Subcutaneous abdominal adipose tissue (tissue), 5 donors: Measurements from ENCODE around the gene MPZL2.
A peak's percentile ranks its signal among the peaks of the same experiment; 100 is the strongest.

Source experiments
- H3K27ac ChIP-seq: one replicate; pipeline ENCODE4 v1.7.0; 2013; ENCODE audit warnings: low read depth, mild to moderate bottlenecking, inconsistent platforms, low read length, moderate library complexity
- H3K27me3 ChIP-seq, 5 donors: one replicate each; pipeline ENCODE4 v1.7.0; 2013; ENCODE audit warnings: low read length in 5 of 5, inconsistent platforms in 1 of 5; ENCODE audit not compliant: control insufficient read depth in 5 of 5, insufficient read depth in 4 of 5
- H3K36me3 ChIP-seq, 5 donors: one replicate each; pipeline ENCODE4 v1.7.0; 2013; ENCODE audit warnings: low read length in 5 of 5; ENCODE audit not compliant: control insufficient read depth in 5 of 5, insufficient read depth in 5 of 5
- H3K4me1 ChIP-seq, 5 donors: one replicate each; pipeline ENCODE4 v1.7.0; 2013; ENCODE audit warnings: low read length in 5 of 5, mild to moderate bottlenecking in 3 of 5, moderate library complexity in 1 of 5; ENCODE audit not compliant: control insufficient read depth in 5 of 5, insufficient read depth in 5 of 5
- H3K4me3 ChIP-seq, 5 donors: one replicate each; pipeline ENCODE4 v1.7.0; 2013; ENCODE audit warnings: low read length in 5 of 5, low read depth in 1 of 5
- H3K9ac ChIP-seq, 5 donors: one replicate each; pipeline ENCODE4 v1.7.0; 2013; ENCODE audit warnings: low read length in 5 of 5, mild to moderate bottlenecking in 4 of 5, moderate library complexity in 3 of 5
- H3K9me3 ChIP-seq, 5 donors: one replicate each; pipeline ENCODE4 v1.7.0; 2013; ENCODE audit warnings: low read length in 5 of 5; ENCODE audit not compliant: control insufficient read depth in 5 of 5
- donor health status: healthy.
- donor health status: healthy.
- donor health status: healthy.
- donor health status: healthy.
- donor health status: healthy.

The MPZL2 gene

DNA sequence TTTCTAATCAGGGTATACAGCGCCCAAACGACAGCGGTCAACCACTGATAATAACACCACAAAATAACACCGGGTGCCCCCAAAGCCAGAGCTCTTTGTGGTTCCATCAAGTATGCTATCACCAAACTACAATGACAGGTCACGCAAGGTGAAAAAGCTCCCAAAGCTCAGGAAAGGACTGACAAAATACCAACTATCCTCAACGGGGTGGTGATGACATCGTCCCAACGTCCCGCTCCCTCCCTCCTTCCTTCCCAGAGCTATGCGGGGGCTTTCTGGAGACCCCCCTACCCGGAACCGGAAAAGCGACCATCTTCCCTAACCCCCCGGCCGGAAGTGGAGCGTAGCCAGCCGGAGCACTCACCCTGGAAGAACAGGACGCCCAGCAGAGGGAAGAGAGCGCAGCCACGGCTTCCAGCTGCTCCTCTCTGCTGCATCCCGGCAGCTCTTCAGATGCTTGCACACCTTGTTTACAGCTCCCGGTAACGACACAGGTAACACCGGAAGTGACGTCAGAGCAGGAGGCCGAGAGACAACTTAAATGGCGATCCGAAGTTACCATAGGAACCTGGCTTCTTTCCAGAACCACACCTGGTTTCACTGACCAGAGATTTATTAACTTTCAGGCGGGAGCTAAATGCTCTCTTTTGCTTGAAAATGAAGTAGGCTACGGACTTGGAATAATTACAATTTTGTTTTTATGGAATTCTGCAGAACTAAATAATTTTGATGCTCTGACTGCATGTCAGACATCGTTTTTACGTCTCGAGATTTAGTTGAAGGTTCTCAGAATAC is 12.0 kb downstream of the MPZL2 start, which contains the start of gene MPZL3:
MPZL3 (minus strand) TSS at position 508 of the 795 bp plus-strand sequence; CDS start at position 437, 71 bp downstream.
- H3K36me3 ChIP-seq: no peaks in the 10 kb centered on the region
- no peaks in the 10 kb centered on the region for H3K9me3 ChIP-seq
- peaks cover 0 to 10% (median 6%) of the 10 kb centered on the region in 5 donors for H3K4me1 ChIP-seq
- no peak within 1 kb of the TSS for H3K27ac ChIP-seq
- peaks cover 0 to 3% (median 0%) of the 10 kb centered on the region in 5 donors for H3K27me3 ChIP-seq
- H3K9ac ChIP-seq: peak within 1 kb of the TSS in 4 of 5 donors; percentile 3 to 74 (median 42)
- H3K4me3 ChIP-seq: peak within 1 kb of the TSS; percentile 69 to 99 (median 90)

- no peak overlapping the region for H3K27ac ChIP-seq
- H3K9ac ChIP-seq: no peak overlapping the region
- no peaks in the 10 kb centered on the region for H3K9me3 ChIP-seq
- no peaks in the 10 kb centered on the region for H3K36me3 ChIP-seq
- peaks cover 0 to 6% (median 5%) of the 10 kb centered on the region in 5 donors for H3K4me1 ChIP-seq
- peaks cover 0 to 6% (median 3%) of the 10 kb centered on the region in 5 donors for H3K27me3 ChIP-seq
- no peak overlapping the region for H3K4me3 ChIP-seq
These were observed 17.1 kb downstream of the MPZL2 start for GRCh38 chr11:118247041-118247440.

- no peak overlapping the region for H3K9ac ChIP-seq
- H3K27ac ChIP-seq: no peak overlapping the region
- H3K4me1 ChIP-seq: peaks cover 0 to 8% (median 0%) of the 10 kb centered on the region in 5 donors
- H3K4me3 ChIP-seq: no peak overlapping the region
- no peaks in the 10 kb centered on the region for H3K9me3 ChIP-seq
- no peaks in the 10 kb centered on the region for H3K36me3 ChIP-seq
- H3K27me3 ChIP-seq: peaks cover 0 to 8% (median 3%) of the 10 kb centered on the region in 5 donors
These were observed 18.0 kb downstream of the MPZL2 start for GRCh38 chr11:118245936-118246562.

- Histone ChIP-seq H3K9ac (no peak overlapping the region), H3K4me1 (peaks cover 0 to 19% (median 0%) of the 10 kb centered on the region in 5 donors), H3K27me3 (peaks cover 0 to 8% (median 3%) of the 10 kb centered on the region in 5 donors), H3K4me3 (no peak overlapping the region), H3K9me3 (no peaks in the 10 kb centered on the region), H3K27ac (no peak overlapping the region), H3K36me3 (no peaks in the 10 kb centered on the region)
These were observed 19.9 kb downstream of the MPZL2 start for GRCh38 chr11:118243993-118244762.

DNA sequence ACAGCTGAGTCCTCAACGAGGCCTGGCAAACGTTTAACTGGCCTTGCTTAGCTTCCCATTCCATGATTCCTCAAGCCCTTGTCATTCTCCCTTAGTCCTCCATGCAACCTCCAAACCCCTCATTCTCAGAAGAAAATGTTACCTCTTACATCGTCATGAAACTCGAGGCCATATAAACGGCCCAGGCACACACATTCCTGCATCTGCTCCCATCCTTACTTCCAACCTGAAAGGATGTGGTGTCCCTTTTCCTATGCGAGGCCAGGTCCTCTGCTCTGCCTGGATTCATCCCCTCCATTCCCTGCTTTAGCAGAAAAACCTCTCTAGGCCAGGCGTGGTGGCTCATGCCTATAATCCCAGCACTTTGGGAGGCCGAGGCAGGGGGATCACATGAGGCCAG is 20.9 kb downstream of the MPZL2 start:
- H3K36me3 ChIP-seq: no peaks in the 10 kb centered on the region
- H3K27ac ChIP-seq: no peak overlapping the region
- no peak overlapping the region for H3K9ac ChIP-seq

DNA sequence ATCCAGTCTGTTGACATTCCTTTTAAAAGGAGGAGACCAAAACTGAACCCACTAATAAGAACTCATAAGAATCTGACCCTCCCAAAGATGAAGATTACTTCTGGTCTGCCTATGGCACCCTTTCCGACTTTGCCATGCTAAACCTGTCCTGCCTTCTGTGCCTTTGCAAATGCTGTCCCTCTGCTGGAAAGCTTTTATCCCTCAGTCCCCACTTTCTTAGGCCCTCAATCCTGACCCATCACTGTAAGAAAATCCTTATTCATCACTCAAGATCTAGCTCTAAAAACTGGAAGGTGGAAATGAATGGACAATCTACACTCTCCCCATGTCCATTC is 22.4 kb downstream of the MPZL2 start:
- Histone ChIP-seq H3K4me3 (no peak overlapping the region), H3K27ac (no peak overlapping the region), H3K9me3 (no peaks in the 10 kb centered on the region), H3K4me1 (peaks cover 0 to 23% (median 0%) of the 10 kb centered on the region in 5 donors), H3K36me3 (no peaks in the 10 kb centered on the region), H3K27me3 (peaks cover 0 to 5% (median 3%) of the 10 kb centered on the region in 5 donors), H3K9ac (peak overlapping the region in 1 of 5 donors; percentile 40)

More for the DNA sequence above, 20.9 kb downstream of the MPZL2 start:
- H3K9me3 ChIP-seq: no peaks in the 10 kb centered on the region
- no peak overlapping the region for H3K4me3 ChIP-seq
- H3K27me3 ChIP-seq: peaks cover 0 to 5% (median 3%) of the 10 kb centered on the region in 5 donors
- H3K4me1 ChIP-seq: peaks cover 0 to 23% (median 0%) of the 10 kb centered on the region in 5 donors

DNA sequence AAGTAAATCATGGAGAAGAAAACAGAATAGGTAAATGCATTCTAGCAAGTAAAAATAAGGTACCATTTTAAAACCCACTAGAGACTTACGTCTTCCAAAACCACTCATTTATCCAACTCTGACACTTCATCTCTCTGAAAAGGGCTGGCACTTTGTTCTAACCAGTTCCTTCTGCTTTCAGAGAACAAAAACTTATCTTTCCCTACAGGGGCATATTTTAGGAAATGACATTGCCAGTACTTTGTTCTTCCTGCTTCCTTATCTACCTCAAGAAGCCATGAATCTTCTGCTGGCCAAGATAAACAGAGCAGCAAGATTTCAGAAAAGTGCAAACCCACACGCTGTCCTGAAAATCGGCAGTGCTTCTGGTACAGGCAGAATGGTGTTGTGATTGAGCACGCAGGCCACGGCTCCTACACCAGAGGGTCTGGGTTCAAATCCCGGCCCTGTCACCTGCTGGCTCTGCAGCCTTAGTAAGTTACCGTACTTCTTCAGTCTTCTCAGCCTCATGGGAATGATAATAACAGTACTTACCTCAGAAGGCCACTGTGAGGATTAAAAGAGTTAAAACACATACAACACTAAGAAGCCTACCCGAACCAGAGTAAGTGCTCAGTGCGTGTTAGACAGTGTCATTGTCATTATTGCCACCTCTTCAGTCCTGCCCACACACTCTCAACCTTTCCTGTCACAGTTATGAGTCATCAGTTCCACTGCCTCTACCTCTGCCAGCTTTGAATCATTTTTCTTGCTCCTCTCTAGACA is 22.9 kb downstream of the MPZL2 start:
- peaks cover 0 to 5% (median 3%) of the 10 kb centered on the region in 5 donors for H3K27me3 ChIP-seq
- no peak overlapping the region for H3K27ac ChIP-seq
- no peaks in the 10 kb centered on the region for H3K9me3 ChIP-seq
- no peak overlapping the region for H3K4me3 ChIP-seq
- peaks cover 0 to 23% (median 0%) of the 10 kb centered on the region in 5 donors for H3K4me1 ChIP-seq
- H3K9ac ChIP-seq: peak overlapping the region in 1 of 5 donors; percentile 40
- no peaks in the 10 kb centered on the region for H3K36me3 ChIP-seq

DNA sequence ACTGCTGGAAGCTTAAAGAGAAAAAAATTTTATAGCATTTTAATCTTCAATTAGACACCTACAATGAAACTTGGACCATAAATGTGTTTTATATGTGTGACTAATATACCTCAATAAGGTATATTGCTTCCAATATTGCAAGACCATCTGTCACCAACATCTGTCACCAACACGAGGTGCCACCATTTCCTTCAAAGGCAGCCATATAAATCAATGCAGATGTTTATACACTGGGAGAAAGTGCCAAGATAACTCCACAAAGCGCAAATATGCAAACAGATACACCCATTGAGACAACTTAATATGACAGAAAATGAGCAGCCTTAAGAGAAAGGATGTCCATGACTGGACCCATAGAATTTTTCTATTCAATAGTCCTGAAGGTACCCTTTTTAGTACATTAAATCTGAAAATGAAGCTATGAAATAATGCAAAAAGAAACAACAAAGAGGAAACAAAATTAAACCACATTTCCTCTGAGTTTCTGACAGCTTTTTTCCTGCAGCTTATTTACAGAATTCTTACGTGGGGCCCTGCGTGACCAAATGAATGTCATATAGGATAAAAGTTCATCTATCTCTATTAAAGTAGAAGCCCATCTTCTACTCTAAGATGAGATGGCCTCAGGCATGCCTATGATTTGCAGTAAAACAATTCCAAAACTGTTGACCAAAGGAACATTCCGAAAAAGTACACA is 24.4 kb downstream of the MPZL2 start:
- peaks cover 0 to 23% (median 0%) of the 10 kb centered on the region in 5 donors for H3K4me1 ChIP-seq
- no peaks in the 10 kb centered on the region for H3K36me3 ChIP-seq
- no peak overlapping the region for H3K4me3 ChIP-seq
- H3K27me3 ChIP-seq: peaks cover 0 to 5% (median 3%) of the 10 kb centered on the region in 5 donors
- H3K27ac ChIP-seq: no peak overlapping the region
- no peak overlapping the region for H3K9ac ChIP-seq
- no peaks in the 10 kb centered on the region for H3K9me3 ChIP-seq

DNA sequence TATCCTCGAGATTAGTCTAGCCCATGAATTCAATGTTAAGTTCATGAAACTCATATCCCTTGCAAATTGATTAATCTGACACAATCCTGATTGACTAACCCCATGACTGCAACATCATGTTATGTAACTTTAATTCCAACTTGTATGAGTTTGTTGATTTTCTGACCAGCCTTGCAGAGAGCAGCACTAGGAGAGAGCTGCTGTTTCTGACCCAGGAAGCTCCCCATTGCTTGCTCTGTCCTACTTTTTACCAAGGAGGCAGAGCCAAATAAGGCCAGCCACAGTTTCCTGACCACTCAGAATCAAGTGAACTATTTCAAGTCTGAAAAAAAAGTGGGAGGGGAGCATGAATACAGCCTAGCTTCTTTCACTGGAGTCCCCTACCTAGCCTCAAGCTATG is 25.2 kb downstream of the MPZL2 start:
- Histone ChIP-seq H3K9me3 (no peaks in the 10 kb centered on the region), H3K4me1 (peaks cover 0 to 23% (median 0%) of the 10 kb centered on the region in 5 donors), H3K4me3 (no peak overlapping the region), H3K36me3 (no peaks in the 10 kb centered on the region), H3K27ac (no peak overlapping the region), H3K9ac (no peak overlapping the region), H3K27me3 (peaks cover 0 to 3% (median 1%) of the 10 kb centered on the region in 5 donors)
